ENCODE results near the gene USP13.

GRCh38 chr3:179672918-179673317, 20.1 kb downstream of the USP13 start:
- TF ChIP-seq CTCF (IDR thresholded peaks at IDR 0.05; ENCODE audit: low read depth, low read length, missing input control) (no peak), SP1 (IDR thresholded peaks at IDR 0.05) (no peak), JUND (IDR thresholded peaks at IDR 0.05) (no peak), TAF1 (conservative IDR thresholded peaks at IDR 0.05) (no peak), FOXA1 (IDR thresholded peaks at IDR 0.05) (no peak), GABPA (IDR thresholded peaks at IDR 0.05 in 1 of 2, conservative IDR thresholded peaks at IDR 0.05 in 1 of 2) (no peak), NR2F2 (IDR thresholded peaks at IDR 0.05) (no peak), MAX (IDR thresholded peaks at IDR 0.05) (no peak)
